A673 (cell line): ENCODE measurements around the gene FGFR4.

ENCODE experiments used
- EZH2 ChIP-seq: fragments of 200-600 bp; sonication (generic); IDR thresholded peaks from 2 replicates; pipeline ENCODE4 v1.6.1; 2017; ENCODE audit warnings: borderline replicate concordance, low read depth, mild to moderate bottlenecking, mixed read lengths, antibody characterized with exemption, low read length; ENCODE audit not compliant: poor library complexity, severe bottlenecking
- TF ChIP-seq, protein P1 (sequence below): fragments of 300-800, 200-600 bp; sonication (generic); conservative IDR thresholded peaks from 2 replicates; pipeline ENCODE4 v1.5.1; 2017; ENCODE audit warnings: low read depth, mild to moderate bottlenecking, antibody characterized with exemption, low read length, moderate library complexity, mixed read lengths

DNA sequence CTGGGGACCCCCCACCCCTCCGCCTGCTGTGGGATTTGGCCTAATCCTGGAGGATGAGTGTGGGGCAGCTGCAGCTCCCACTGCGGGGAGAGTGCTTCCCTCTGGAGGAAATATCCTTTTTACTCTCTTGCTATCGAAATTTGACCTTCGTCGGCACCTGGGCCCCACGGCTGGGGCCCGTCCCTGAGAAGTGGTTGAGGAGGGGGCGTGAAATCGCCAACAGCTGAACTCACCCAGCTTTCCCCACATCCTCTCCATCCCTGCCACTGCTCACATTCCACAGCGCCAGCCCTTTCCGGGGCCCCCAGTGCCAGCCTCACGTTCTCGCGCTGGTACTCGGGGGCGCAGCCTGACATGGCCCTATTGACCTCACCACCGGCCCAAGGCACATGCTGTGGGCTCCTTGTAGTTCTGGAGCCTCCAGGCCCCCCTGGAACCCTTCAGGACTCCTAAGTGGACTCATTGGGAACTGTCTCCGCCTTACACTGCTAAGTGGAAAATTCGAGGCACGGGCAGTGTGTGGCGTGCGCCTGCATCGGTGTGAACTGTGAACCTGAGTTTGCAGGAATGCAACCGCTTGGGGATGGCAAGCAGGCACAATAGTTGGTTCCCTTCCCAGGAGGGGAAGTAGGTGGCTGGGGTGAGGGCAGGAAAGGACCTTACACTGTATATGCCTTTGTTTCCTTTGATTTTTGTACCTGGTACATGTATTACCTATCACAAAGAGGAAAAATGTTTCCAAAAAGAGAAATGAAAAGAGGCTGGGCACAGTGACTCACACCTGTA, 19.2 kb downstream of the FGFR4 start:
- TF ChIP-seq, protein P1, sequence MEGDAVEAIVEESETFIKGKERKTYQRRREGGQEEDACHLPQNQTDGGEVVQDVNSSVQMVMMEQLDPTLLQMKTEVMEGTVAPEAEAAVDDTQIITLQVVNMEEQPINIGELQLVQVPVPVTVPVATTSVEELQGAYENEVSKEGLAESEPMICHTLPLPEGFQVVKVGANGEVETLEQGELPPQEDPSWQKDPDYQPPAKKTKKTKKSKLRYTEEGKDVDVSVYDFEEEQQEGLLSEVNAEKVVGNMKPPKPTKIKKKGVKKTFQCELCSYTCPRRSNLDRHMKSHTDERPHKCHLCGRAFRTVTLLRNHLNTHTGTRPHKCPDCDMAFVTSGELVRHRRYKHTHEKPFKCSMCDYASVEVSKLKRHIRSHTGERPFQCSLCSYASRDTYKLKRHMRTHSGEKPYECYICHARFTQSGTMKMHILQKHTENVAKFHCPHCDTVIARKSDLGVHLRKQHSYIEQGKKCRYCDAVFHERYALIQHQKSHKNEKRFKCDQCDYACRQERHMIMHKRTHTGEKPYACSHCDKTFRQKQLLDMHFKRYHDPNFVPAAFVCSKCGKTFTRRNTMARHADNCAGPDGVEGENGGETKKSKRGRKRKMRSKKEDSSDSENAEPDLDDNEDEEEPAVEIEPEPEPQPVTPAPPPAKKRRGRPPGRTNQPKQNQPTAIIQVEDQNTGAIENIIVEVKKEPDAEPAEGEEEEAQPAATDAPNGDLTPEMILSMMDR, result no peak
- no peak for TF ChIP-seq EZH2
